A673 (cell line): ENCODE measurements around the gene IKZF3.

Experiments
- EZH2 ChIP-seq: fragments of 200-600 bp; sonication (generic); IDR thresholded peaks from 2 replicates; pipeline ENCODE4 v1.6.1; 2017; ENCODE audit warnings: borderline replicate concordance, low read depth, mild to moderate bottlenecking, mixed read lengths, antibody characterized with exemption, low read length; ENCODE audit not compliant: poor library complexity, severe bottlenecking
- TF ChIP-seq, protein P1 (sequence below): fragments of 300-800, 200-600 bp; sonication (generic); conservative IDR thresholded peaks from 2 replicates; pipeline ENCODE4 v1.5.1; 2017; ENCODE audit warnings: low read depth, mild to moderate bottlenecking, antibody characterized with exemption, low read length, moderate library complexity, mixed read lengths

DNA sequence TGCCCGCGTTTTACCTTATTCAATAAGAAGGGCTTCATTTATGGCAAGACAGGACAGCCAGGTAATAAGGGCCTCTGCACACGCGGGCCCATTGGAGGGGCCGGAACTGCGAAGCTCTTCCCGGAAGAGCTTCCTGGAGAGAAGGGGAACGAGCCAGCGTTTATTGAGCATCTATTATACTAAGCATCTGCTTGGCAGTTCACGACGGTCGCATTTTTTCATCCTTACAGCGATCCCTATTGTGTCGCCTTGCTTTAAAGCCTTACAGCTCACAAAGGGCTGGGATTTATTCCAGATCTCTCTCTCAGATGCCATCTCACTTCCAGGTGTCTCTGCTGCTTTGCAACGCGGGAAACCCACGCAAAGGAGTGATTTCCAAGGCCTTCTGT, 4.4 kb upstream of the IKZF3 start:
- TF ChIP-seq, protein P1, sequence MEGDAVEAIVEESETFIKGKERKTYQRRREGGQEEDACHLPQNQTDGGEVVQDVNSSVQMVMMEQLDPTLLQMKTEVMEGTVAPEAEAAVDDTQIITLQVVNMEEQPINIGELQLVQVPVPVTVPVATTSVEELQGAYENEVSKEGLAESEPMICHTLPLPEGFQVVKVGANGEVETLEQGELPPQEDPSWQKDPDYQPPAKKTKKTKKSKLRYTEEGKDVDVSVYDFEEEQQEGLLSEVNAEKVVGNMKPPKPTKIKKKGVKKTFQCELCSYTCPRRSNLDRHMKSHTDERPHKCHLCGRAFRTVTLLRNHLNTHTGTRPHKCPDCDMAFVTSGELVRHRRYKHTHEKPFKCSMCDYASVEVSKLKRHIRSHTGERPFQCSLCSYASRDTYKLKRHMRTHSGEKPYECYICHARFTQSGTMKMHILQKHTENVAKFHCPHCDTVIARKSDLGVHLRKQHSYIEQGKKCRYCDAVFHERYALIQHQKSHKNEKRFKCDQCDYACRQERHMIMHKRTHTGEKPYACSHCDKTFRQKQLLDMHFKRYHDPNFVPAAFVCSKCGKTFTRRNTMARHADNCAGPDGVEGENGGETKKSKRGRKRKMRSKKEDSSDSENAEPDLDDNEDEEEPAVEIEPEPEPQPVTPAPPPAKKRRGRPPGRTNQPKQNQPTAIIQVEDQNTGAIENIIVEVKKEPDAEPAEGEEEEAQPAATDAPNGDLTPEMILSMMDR = no peak
- TF ChIP-seq EZH2 = no peak
